ENCODE measurements around the gene DNAL1.

Gene DNAL1

GRCh38 chr14:73719791-73720190 lies 75.0 kb downstream of the DNAL1 start:
- peaks cover 30 to 88% of the 10 kb centered on the region in 2 experiments for H3K36me3 ChIP-seq (ENCODE audit: control insufficient read depth in 2 of 2, insufficient read depth in 1 of 2, low read length in 2 of 2)
- ChIA-PET POLR2A (interaction anchor here (0.6 kb wide), 1 partner anchor 1006 kb away, joined by 5 read pairs; no protein-coding TSS in a partner anchor), CTCF (interaction anchor here (0.6 to 1.2 kb wide), 3 partner anchors 9 to 148 kb away, joined by 3 to 4 read pairs (median 3); no protein-coding TSS in a partner anchor)
- no peak for TF ChIP-seq ZNF354C (tag by site-specific recombination; IDR thresholded peaks at IDR 0.05; ENCODE audit: borderline replicate concordance, low read depth)
- 0 out of 2 replicates have a peak, but pooled peaks have one; percentile 24 for TF ChIP-seq SCRT2 (tag by site-specific recombination; IDR thresholded peaks at IDR 0.05)
- no peak overlapping the region for H3K4me3 ChIP-seq (ENCODE audit: low read depth, low read length)
- H3K27ac ChIP-seq (ENCODE audit: extremely low read depth, low read depth, low read length) = no peak overlapping the region
- H3K4me1 ChIP-seq (ENCODE audit: control insufficient read depth, insufficient read depth, low read length) = peaks cover 10% of the 10 kb centered on the region
- H3K9me3 ChIP-seq (ENCODE audit: control insufficient read depth, insufficient read depth, low read depth, low read length) = no peaks in the 10 kb centered on the region

GRCh38 chr14:73720636-73721035 lies 75.8 kb downstream of the DNAL1 start:
- no peaks in the 10 kb centered on the region for H3K9me3 ChIP-seq (ENCODE audit: control insufficient read depth, insufficient read depth, low read depth, low read length)
- no peak overlapping the region for H3K27ac ChIP-seq (ENCODE audit: extremely low read depth, low read depth, low read length)
- POLR2A ChIA-PET = interaction anchor here (0.6 to 0.7 kb wide), 2 partner anchors 210 to 1005 kb away, joined by 5 read pairs; no protein-coding TSS in a partner anchor
- H3K4me3 ChIP-seq (ENCODE audit: low read depth, low read length) = no peak overlapping the region
- CTCF ChIA-PET = interaction anchor here (0.6 to 1.2 kb wide), 3 partner anchors 10 to 550 kb away, joined by 3 to 4 read pairs (median 3); no protein-coding TSS in a partner anchor
- peaks cover 10% of the 10 kb centered on the region for H3K4me1 ChIP-seq (ENCODE audit: control insufficient read depth, insufficient read depth, low read length)
- TF ChIP-seq ZXDB (tag by site-specific recombination; IDR thresholded peaks at IDR 0.05) (no peak), ZNF202 (tag by site-specific recombination; IDR thresholded peaks at IDR 0.05; ENCODE audit: borderline replicate concordance) (no peak), ZBTB10 (tag by site-specific recombination; IDR thresholded peaks at IDR 0.05) (no peak), ZNF121 (tag by site-specific recombination; IDR thresholded peaks at IDR 0.05) (no peak), ZNF423 (tag by site-specific recombination; IDR thresholded peaks at IDR 0.05) (no peak), ZNF501 (tag by site-specific recombination; IDR thresholded peaks at IDR 0.05) (no peak), SETDB1 (IDR thresholded peaks at IDR 0.05; ENCODE audit: insufficient read length, low read length) (no peak), ZNF521 (tag by site-specific recombination; IDR thresholded peaks at IDR 0.05) (no peak), ELK4 (IDR thresholded peaks at IDR 0.05; ENCODE audit: borderline replicate concordance, low read depth, low read length) (no peak)
- H3K36me3 ChIP-seq (ENCODE audit: control insufficient read depth in 2 of 2, insufficient read depth in 1 of 2, low read length in 2 of 2) = peaks cover 30 to 95% of the 10 kb centered on the region in 2 experiments

- no peaks in the 10 kb centered on the region for H3K9me3 ChIP-seq (ENCODE audit: control insufficient read depth, insufficient read depth, low read depth, low read length)
- H3K4me3 ChIP-seq (ENCODE audit: low read depth, low read length) = no peak overlapping the region
- ChIA-PET POLR2A (no interaction called here), CTCF (interaction anchor here (0.6 to 1.0 kb wide), 2 partner anchors 10 to 550 kb away, joined by 3 read pairs; no protein-coding TSS in a partner anchor)
- no peak overlapping the region for H3K27ac ChIP-seq (ENCODE audit: extremely low read depth, low read depth, low read length)
- no peak for TF ChIP-seq KLF17 (tag by site-specific recombination; IDR thresholded peaks at IDR 0.05)
- H3K36me3 ChIP-seq (ENCODE audit: control insufficient read depth in 2 of 2, insufficient read depth in 1 of 2, low read length in 2 of 2) = peaks cover 30 to 95% of the 10 kb centered on the region in 2 experiments
- peaks cover 10% of the 10 kb centered on the region for H3K4me1 ChIP-seq (ENCODE audit: control insufficient read depth, insufficient read depth, low read length)
Measured at GRCh38 chr14:73721101-73721821, 76.5 kb downstream of the DNAL1 start.

All from HEK293 (cell line).